Breast epithelium (tissue), 4 donors: ENCODE measurements around the gene CCDC180. TPM values are rescaled to one million over a fixed set of nuclear protein-coding genes. Genes with fewer than 3 reads are reported as not detected.

ENCODE experiments used
- DNase-seq, 2 donors: peaks; one replicate each; pipeline ENCODE4 v3.0.0-alpha.2; 2019; ENCODE audit warnings: low spot score in 2 of 2
- H3K27ac ChIP-seq, 2 donors: fragments of 200-600 bp; sonication (generic) in 1 of 2; one replicate each; pipeline ENCODE4 v1.5.1; 2016 to 2019; ENCODE audit warnings: mild to moderate bottlenecking in 1 of 2
- H3K27me3 ChIP-seq, 2 donors: fragments of 200-600 bp; sonication (generic) in 1 of 2; one replicate each; pipeline versions ENCODE4 v1.5.1 to v1.6.0; 2017 to 2019; ENCODE audit warnings: control low read depth in 1 of 2, mild to moderate bottlenecking in 1 of 2
- H3K36me3 ChIP-seq: fragments of 200-600 bp; one replicate; pipeline ENCODE4 v1.5.1; 2019
- H3K4me1 ChIP-seq, 2 donors: fragments of 200-600 bp; sonication (generic); one replicate each; pipeline ENCODE4 v1.5.1; 2016 to 2019; ENCODE audit warnings: control low read depth in 1 of 2
- H3K4me3 ChIP-seq, 3 donors: fragments of 200-600 bp; sonication (generic); 1 replicate in 2 of 3; 2 replicates in 1 of 3; pipeline ENCODE4 v1.5.1; 2016 to 2019; ENCODE audit warnings: mild to moderate bottlenecking in 3 of 3, moderate library complexity in 2 of 3
- H3K9me3 ChIP-seq, 2 donors: fragments of 200-600 bp; sonication (generic) in 1 of 2; one replicate each; pipeline ENCODE4 v1.5.1; 2016 to 2019; ENCODE audit warnings: control low read depth in 1 of 2
- CTCF ChIP-seq, 3 donors: fragments of 450-650 bp; IDR thresholded peaks; one replicate each; pipeline ENCODE4 v1.5.1; 2016 to 2017; ENCODE audit warnings: antibody characterized with exemption in 3 of 3, mild to moderate bottlenecking in 3 of 3, moderate library complexity in 3 of 3
- POLR2A ChIP-seq: fragments of 450-650 bp; IDR thresholded peaks from one replicate; pipeline ENCODE4 v1.6.1; 2016; ENCODE audit warnings: antibody characterized with exemption, mild to moderate bottlenecking, moderate library complexity
- POLR2AphosphoS5 ChIP-seq, 3 donors: sonication (generic); formaldehyde crosslinking; IDR thresholded peaks; one replicate each; pipeline ENCODE4 v1.6.1; 2017; ENCODE audit warnings: antibody characterized with exemption in 3 of 3
- intact Hi-C: fragments of 100-400 bp; cut with DNase I; formaldehyde crosslinking; loops from one replicate; pipeline ENCODE4 v1.15.1; 2023; ENCODE audit warnings: low total_unique reads
- total RNA-seq, 3 donors: library from RNA; depleted of rRNA; stranded (reverse); fragments of >200 nt; gene quantifications; one replicate each; pipeline ENCODE4 v1.1.0, GENCODE V29; 2016

The CCDC180 gene
- total RNA-seq, 3 donors from 2014 or later: 5.4 to 10.6 (median 8.2) TPM

GRCh38 chr9:97293818-97294217 lies 13.6 kb upstream of the CCDC180 start:
- intact Hi-C loops: no loop called here
- H3K4me3 ChIP-seq: no peak overlapping the region
- TF ChIP-seq POLR2A (no peak), CTCF (IDR thresholded peaks at IDR 0.05) (no peak), POLR2AphosphoS5 (IDR thresholded peaks at IDR 0.05) (no peak)

DNA sequence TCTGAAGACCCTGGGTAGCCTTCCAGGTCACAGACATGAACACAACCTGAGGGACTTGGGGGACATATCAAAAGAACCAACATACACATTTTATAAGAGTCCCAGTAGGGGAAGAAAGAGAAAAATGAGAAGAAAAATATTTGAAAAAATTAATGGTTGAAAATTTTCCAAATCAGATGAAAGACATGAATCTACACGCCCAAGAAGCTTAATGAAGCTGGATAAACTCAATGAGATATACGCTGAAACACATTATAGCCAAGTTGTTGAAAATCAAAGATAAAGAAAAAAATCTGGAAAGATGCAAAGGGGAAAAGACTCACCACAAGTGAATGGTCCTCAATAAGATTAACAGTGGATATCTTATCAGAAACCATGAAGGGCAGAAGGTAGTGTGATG lies 9.6 kb upstream of the CCDC180 start:
- H3K9me3 ChIP-seq: peaks cover 0 to 10% of the 10 kb centered on the region in 2 donors
- no peaks in the 10 kb centered on the region for H3K36me3 ChIP-seq
- DNase-seq: no peak
- no peak overlapping the region for H3K4me3 ChIP-seq
- intact Hi-C loops: no loop called here
- H3K27me3 ChIP-seq: no peaks in the 10 kb centered on the region
- no peaks in the 10 kb centered on the region for H3K4me1 ChIP-seq
- TF ChIP-seq POLR2A (no peak), CTCF (IDR thresholded peaks at IDR 0.05) (no peak), POLR2AphosphoS5 (IDR thresholded peaks at IDR 0.05) (no peak)
- no peak overlapping the region for H3K27ac ChIP-seq

More at GRCh38 chr9:97293818-97294217, 13.6 kb upstream of the CCDC180 start:
- no peaks in the 10 kb centered on the region for H3K27me3 ChIP-seq
- H3K9me3 ChIP-seq: peaks cover 0 to 10% of the 10 kb centered on the region in 2 donors
- H3K27ac ChIP-seq: no peak overlapping the region
- H3K36me3 ChIP-seq: no peaks in the 10 kb centered on the region
- DNase-seq: no peak
- H3K4me1 ChIP-seq: no peaks in the 10 kb centered on the region

- TF ChIP-seq POLR2AphosphoS5 (IDR thresholded peaks at IDR 0.05) (no peak), POLR2A (no peak), CTCF (IDR thresholded peaks at IDR 0.05) (no peak)
- intact Hi-C loops: no loop called here
- Histone ChIP-seq H3K4me3 (no peak overlapping the region), H3K27me3 (no peaks in the 10 kb centered on the region), H3K4me1 (no peaks in the 10 kb centered on the region), H3K9me3 (peaks cover 0 to 10% of the 10 kb centered on the region in 2 donors), H3K27ac (no peak overlapping the region), H3K36me3 (no peaks in the 10 kb centered on the region)
- no peak for DNase-seq
Measured at GRCh38 chr9:97299809-97300414, 7.5 kb upstream of the CCDC180 start.

GRCh38 chr9:97300586-97300985 lies 6.9 kb upstream of the CCDC180 start:
- no peaks in the 10 kb centered on the region for H3K36me3 ChIP-seq
- no peak overlapping the region for H3K27ac ChIP-seq
- no peak for DNase-seq
- no peak overlapping the region for H3K4me3 ChIP-seq
- H3K9me3 ChIP-seq: peaks cover 0 to 10% of the 10 kb centered on the region in 2 donors
- intact Hi-C loops: no loop called here
- no peaks in the 10 kb centered on the region for H3K4me1 ChIP-seq
- H3K27me3 ChIP-seq: no peaks in the 10 kb centered on the region
- no peak for TF ChIP-seq CTCF (IDR thresholded peaks at IDR 0.05)
- TF ChIP-seq POLR2A: no peak
- TF ChIP-seq POLR2AphosphoS5 (IDR thresholded peaks at IDR 0.05): no peak

DNA sequence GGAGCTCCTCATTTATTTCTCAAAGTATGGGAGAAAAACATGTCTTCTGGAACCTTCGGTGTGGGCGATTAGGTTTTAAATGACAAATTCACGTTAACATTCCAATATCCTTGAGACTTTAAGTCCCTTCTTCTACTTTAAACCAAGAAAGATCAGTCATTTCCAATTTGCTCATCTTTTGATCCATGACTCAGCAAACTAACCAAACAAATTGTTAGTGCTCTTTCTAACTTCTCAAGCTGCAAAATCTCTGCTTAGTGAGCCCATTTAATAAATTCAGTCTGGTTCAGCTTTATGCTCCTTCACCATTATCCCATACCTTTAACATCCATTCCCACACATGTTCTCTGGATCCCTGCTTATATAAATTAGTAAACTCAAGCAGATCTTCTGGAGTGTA lies 5.5 kb upstream of the CCDC180 start:
- intact Hi-C loops: no loop called here
- no peaks in the 10 kb centered on the region for H3K36me3 ChIP-seq
- no peaks in the 10 kb centered on the region for H3K27me3 ChIP-seq
- no peaks in the 10 kb centered on the region for H3K4me1 ChIP-seq
- H3K27ac ChIP-seq: no peak overlapping the region
- no peak for TF ChIP-seq POLR2AphosphoS5 (IDR thresholded peaks at IDR 0.05)
- TF ChIP-seq CTCF (IDR thresholded peaks at IDR 0.05): no peak
- no peak for TF ChIP-seq POLR2A
- peaks cover 0 to 6% of the 10 kb centered on the region in 2 donors for H3K9me3 ChIP-seq
- no peak for DNase-seq
- H3K4me3 ChIP-seq: no peak overlapping the region
